WTC11 (cell line): Measurements from ENCODE around the gene TASP1. TPM values are rescaled to one million over a fixed set of nuclear protein-coding genes. Genes with fewer than 3 reads are reported as not detected.
A peak's percentile ranks its signal among the peaks of the same experiment; 100 is the strongest.

Experiments
- ATAC-seq: fragments of 200-7000 bp; cut with Tn5 transposase; 2 replicates; pipeline ENCODE4 v1.10.0; 2021; ENCODE audit warnings: mild to moderate bottlenecking, moderate library complexity
- CTCF ChIA-PET: fragments of 300-600 bp; sonication (Branson Sonifier 250); formaldehyde crosslinking; loops from one replicate; lab custom pipeline; 2021; ENCODE audit warnings: antibody characterized with exemption; lab: Charles Lee
- POLR2A ChIA-PET: fragments of 350-600 bp; sonication (Branson Sonifier 250); formaldehyde crosslinking; loops from one replicate; lab custom pipeline; 2021; ENCODE audit warnings: antibody characterized with exemption; lab: Charles Lee
- DNase-seq: peaks from one replicate; pipeline ENCODE4 v3.0.0; 2021; ENCODE audit warnings: low spot score
- H3K27ac Mint-ChIP-seq: 2 replicates; pipeline ENCODE4 v1.8.0; 2021; ENCODE audit warnings: mixed read lengths
- H3K27me3 Mint-ChIP-seq: 2 replicates; pipeline ENCODE4 v1.8.0; 2021; ENCODE audit warnings: low read depth, mild to moderate bottlenecking, moderate library complexity, mixed read lengths
- H3K36me3 Mint-ChIP-seq: 2 replicates; pipeline ENCODE4 v1.8.0; 2021; ENCODE audit warnings: mixed read lengths
- H3K4me1 Mint-ChIP-seq: 2 replicates; pipeline ENCODE4 v1.8.0; 2022; ENCODE audit warnings: mixed read lengths
- H3K4me3 Mint-ChIP-seq: 2 replicates; pipeline ENCODE4 v1.8.0; 2021; ENCODE audit warnings: mild to moderate bottlenecking, moderate library complexity, mixed read lengths
- H3K9me3 Mint-ChIP-seq: 2 replicates; pipeline ENCODE4 v1.8.0; 2021; ENCODE audit warnings: mixed read lengths
- ARID4B ChIP-seq: sonication (generic); formaldehyde crosslinking; IDR thresholded peaks from 2 replicates; pipeline ENCODE4 v1.8.0; 2023; ENCODE audit warnings: missing genetic modification reagents, mild to moderate bottlenecking, borderline replicate concordance
- CREB1 ChIP-seq: sonication (generic); formaldehyde crosslinking; IDR thresholded peaks from 2 replicates; pipeline ENCODE4 v1.8.0; 2023; ENCODE audit warnings: mild to moderate bottlenecking, missing genetic modification reagents
- CREM ChIP-seq: sonication (generic); formaldehyde crosslinking; IDR thresholded peaks from 2 replicates; pipeline ENCODE4 v1.8.1; 2022; ENCODE audit warnings: mild to moderate bottlenecking, missing genetic modification reagents, moderate library complexity
- EMX1 ChIP-seq: fragments of 250-450 bp; sonication (Bioruptor Pico); IDR thresholded peaks from 2 replicates; pipeline ENCODE4 v1.8.0; 2021; ENCODE audit warnings: mild to moderate bottlenecking
- ESRRA ChIP-seq: sonication (generic); formaldehyde crosslinking; IDR thresholded peaks from 2 replicates; pipeline ENCODE4 v1.8.1; 2022; ENCODE audit warnings: mild to moderate bottlenecking, missing genetic modification reagents, borderline replicate concordance
- FOXJ3 ChIP-seq: sonication (generic); formaldehyde crosslinking; IDR thresholded peaks from 2 replicates; pipeline ENCODE4 v1.9.0; 2021; ENCODE audit warnings: missing genetic modification reagents, mild to moderate bottlenecking, borderline replicate concordance
- FOXP1 ChIP-seq: sonication (generic); formaldehyde crosslinking; IDR thresholded peaks from 2 replicates; pipeline ENCODE4 v1.8.0; 2022; ENCODE audit warnings: missing genetic modification reagents, mild to moderate bottlenecking, moderate library complexity, borderline replicate concordance
- GTF2I ChIP-seq: fragments of 250-450 bp; sonication (Bioruptor Pico); conservative IDR thresholded peaks from 2 replicates; pipeline ENCODE4 v1.4.0; 2021; ENCODE audit warnings: mild to moderate bottlenecking
- JAZF1 ChIP-seq: fragments of 250-450 bp; sonication (Bioruptor Pico); IDR thresholded peaks from 2 replicates; pipeline ENCODE4 v1.9.0; 2021; ENCODE audit warnings: moderate library complexity, mild to moderate bottlenecking, inconsistent platforms
- MYBL2 ChIP-seq: sonication (generic); formaldehyde crosslinking; IDR thresholded peaks from 2 replicates; pipeline ENCODE4 v1.8.1; 2023; ENCODE audit warnings: mild to moderate bottlenecking, moderate library complexity, missing genetic modification reagents
- NFE2L1 ChIP-seq: sonication (generic); formaldehyde crosslinking; IDR thresholded peaks from 2 replicates; pipeline ENCODE4 v1.8.1; 2023; ENCODE audit warnings: missing genetic modification reagents
- NR1H2 ChIP-seq: sonication (generic); formaldehyde crosslinking; IDR thresholded peaks from 2 replicates; pipeline ENCODE4 v1.9.0; 2021; ENCODE audit warnings: mild to moderate bottlenecking, moderate library complexity, missing genetic modification reagents
- NR2C2 ChIP-seq: sonication (generic); formaldehyde crosslinking; IDR thresholded peaks from 2 replicates; pipeline ENCODE4 v1.8.0; 2022; ENCODE audit warnings: mild to moderate bottlenecking, missing genetic modification reagents
- PRRX2 ChIP-seq: fragments of 250-450 bp; sonication (Bioruptor Pico); IDR thresholded peaks from 2 replicates; pipeline ENCODE4 v1.8.0; 2021; ENCODE audit warnings: mild to moderate bottlenecking
- SOX15 ChIP-seq: fragments of 250-450 bp; sonication (Bioruptor Pico); IDR thresholded peaks from 2 replicates; pipeline ENCODE4 v1.9.0; 2021; ENCODE audit warnings: mild to moderate bottlenecking
- TCF7 ChIP-seq: sonication (generic); formaldehyde crosslinking; IDR thresholded peaks from 2 replicates; pipeline ENCODE4 v1.8.0; 2022; ENCODE audit warnings: mild to moderate bottlenecking, low read depth, missing genetic modification reagents, moderate library complexity
- TEAD4 ChIP-seq: sonication (generic); formaldehyde crosslinking; IDR thresholded peaks from 2 replicates; pipeline ENCODE4 v1.8.0; 2022; ENCODE audit warnings: mild to moderate bottlenecking, missing genetic modification reagents
- ZBTB21 ChIP-seq: sonication (generic); formaldehyde crosslinking; IDR thresholded peaks from 2 replicates; pipeline ENCODE4 v1.8.1; 2023; ENCODE audit warnings: mild to moderate bottlenecking, missing genetic modification reagents, borderline replicate concordance
- ZNF121 ChIP-seq: sonication (generic); formaldehyde crosslinking; IDR thresholded peaks from 2 replicates; pipeline ENCODE4 v1.8.0; 2023; ENCODE audit warnings: missing genetic modification reagents
- ZNF423 ChIP-seq: fragments of 250-450 bp; sonication (Bioruptor Pico); IDR thresholded peaks from 2 replicates; pipeline ENCODE4 v2.1.2; 2022; ENCODE audit warnings: mild to moderate bottlenecking, moderate library complexity
- ZNF512 ChIP-seq: sonication (generic); formaldehyde crosslinking; IDR thresholded peaks from 2 replicates; pipeline ENCODE4 v1.8.1; 2022; ENCODE audit warnings: missing genetic modification reagents, borderline replicate concordance
- total RNA-seq: library from RNA; stranded (reverse); gene quantifications from 3 replicates; pipeline ENCODE4 v1.2.3, GENCODE V29; 2021
- TF ChIP-seq, protein P1 (sequence below): sonication (generic); formaldehyde crosslinking; IDR thresholded peaks from 2 replicates; pipeline ENCODE4 v1.8.0; 2023; ENCODE audit warnings: missing genetic modification reagents
- TF ChIP-seq, protein P2 (sequence below): fragments of 250-450 bp; sonication (Bioruptor Pico); IDR thresholded peaks from 2 replicates; pipeline ENCODE4 v1.8.0; 2021; ENCODE audit warnings: mild to moderate bottlenecking
- TF ChIP-seq, protein P3 (sequence below): sonication (generic); formaldehyde crosslinking; IDR thresholded peaks from 2 replicates; pipeline ENCODE4 v1.8.0; 2022; ENCODE audit warnings: mild to moderate bottlenecking, missing genetic modification reagents

TASP1 gene
- total RNA-seq, 1 experiment from 2014 or later: 12.4 TPM

- CTCF ChIA-PET: interaction anchor here (0.9 to 1.4 kb wide), 2 partner anchors 12 to 209 kb away, joined by 3 to 5 read pairs; no protein-coding TSS in a partner anchor
- peaks cover 10% of the 10 kb centered on the region for H3K4me1 Mint-ChIP-seq
- DNase-seq (no peak), ATAC-seq (no peak)
- peak overlapping the region; percentile 87; the same call in 1 of the 2 replicates for H3K27ac Mint-ChIP-seq
- no peaks in the 10 kb centered on the region for H3K36me3 Mint-ChIP-seq
- no peaks in the 10 kb centered on the region for H3K27me3 Mint-ChIP-seq
- no peak overlapping the region for H3K4me3 Mint-ChIP-seq
- POLR2A ChIA-PET: no interaction called here
- TF ChIP-seq FOXJ3 (CRISPR knock-in tag): no peak
- TF ChIP-seq CREB1 (CRISPR knock-in tag): no peak
- no peak for TF ChIP-seq SOX15 (CRISPR knock-in tag)
- no peak for TF ChIP-seq CREM (CRISPR knock-in tag)
- no peak for TF ChIP-seq NR2C2 (CRISPR knock-in tag)
- TF ChIP-seq PRRX2 (CRISPR knock-in tag): no peak
- TF ChIP-seq, protein P1, sequence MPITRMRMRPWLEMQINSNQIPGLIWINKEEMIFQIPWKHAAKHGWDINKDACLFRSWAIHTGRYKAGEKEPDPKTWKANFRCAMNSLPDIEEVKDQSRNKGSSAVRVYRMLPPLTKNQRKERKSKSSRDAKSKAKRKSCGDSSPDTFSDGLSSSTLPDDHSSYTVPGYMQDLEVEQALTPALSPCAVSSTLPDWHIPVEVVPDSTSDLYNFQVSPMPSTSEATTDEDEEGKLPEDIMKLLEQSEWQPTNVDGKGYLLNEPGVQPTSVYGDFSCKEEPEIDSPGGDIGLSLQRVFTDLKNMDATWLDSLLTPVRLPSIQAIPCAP (CRISPR knock-in tag): no peak
- TF ChIP-seq, protein P2, sequence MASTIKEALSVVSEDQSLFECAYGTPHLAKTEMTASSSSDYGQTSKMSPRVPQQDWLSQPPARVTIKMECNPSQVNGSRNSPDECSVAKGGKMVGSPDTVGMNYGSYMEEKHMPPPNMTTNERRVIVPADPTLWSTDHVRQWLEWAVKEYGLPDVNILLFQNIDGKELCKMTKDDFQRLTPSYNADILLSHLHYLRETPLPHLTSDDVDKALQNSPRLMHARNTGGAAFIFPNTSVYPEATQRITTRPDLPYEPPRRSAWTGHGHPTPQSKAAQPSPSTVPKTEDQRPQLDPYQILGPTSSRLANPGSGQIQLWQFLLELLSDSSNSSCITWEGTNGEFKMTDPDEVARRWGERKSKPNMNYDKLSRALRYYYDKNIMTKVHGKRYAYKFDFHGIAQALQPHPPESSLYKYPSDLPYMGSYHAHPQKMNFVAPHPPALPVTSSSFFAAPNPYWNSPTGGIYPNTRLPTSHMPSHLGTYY (CRISPR knock-in tag): no peak
- no peak for TF ChIP-seq ESRRA (CRISPR knock-in tag)
- no peak for TF ChIP-seq JAZF1 (CRISPR knock-in tag)
- no peak for TF ChIP-seq TCF7 (CRISPR knock-in tag)
- TF ChIP-seq ZNF512 (CRISPR knock-in tag): no peak
- no peak for TF ChIP-seq NFE2L1 (CRISPR knock-in tag)
- no peak for TF ChIP-seq ZNF121 (CRISPR knock-in tag)
- no peak for TF ChIP-seq NR1H2 (CRISPR knock-in tag)
- no peaks in the 10 kb centered on the region for H3K9me3 Mint-ChIP-seq
Measured at GRCh38 chr20:13533946-13534345, 104.8 kb downstream of the TASP1 start.

DNA sequence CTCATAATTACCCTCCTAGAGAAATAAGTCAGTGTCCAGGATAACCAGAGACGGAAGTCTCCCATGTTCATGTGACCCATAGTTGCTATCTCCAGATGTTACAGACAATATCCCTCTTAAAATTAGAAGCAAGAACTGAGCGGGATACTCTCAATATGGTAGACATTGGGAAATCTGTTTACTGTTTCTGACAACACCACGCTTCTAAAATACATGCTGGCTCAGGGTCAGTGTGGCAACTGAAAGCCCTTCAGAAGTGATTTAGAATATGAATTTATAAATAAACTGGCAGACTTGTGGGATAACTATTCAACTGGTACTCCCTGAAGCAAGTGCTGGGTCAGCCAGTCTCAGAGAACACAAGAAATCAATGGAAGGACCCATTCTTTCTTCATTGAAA lies 108.6 kb downstream of the TASP1 start:
- ChIA-PET POLR2A (no interaction called here), CTCF (interaction anchor here (1.9 kb wide), 1 partner anchor 17 kb away, joined by 6 read pairs; no protein-coding TSS in a partner anchor)
- no peaks in the 10 kb centered on the region for H3K27me3 Mint-ChIP-seq
- no peaks in the 10 kb centered on the region for H3K4me1 Mint-ChIP-seq
- 0 out of 2 replicates have a peak overlapping the region, but pooled peaks have one; percentile 5 for H3K27ac Mint-ChIP-seq
- H3K4me3 Mint-ChIP-seq: no peak overlapping the region
- DNase-seq (no peak), ATAC-seq (no peak)
- peaks cover 11% of the 10 kb centered on the region for H3K36me3 Mint-ChIP-seq
- H3K9me3 Mint-ChIP-seq: no peaks in the 10 kb centered on the region
- TF ChIP-seq, protein P3, sequence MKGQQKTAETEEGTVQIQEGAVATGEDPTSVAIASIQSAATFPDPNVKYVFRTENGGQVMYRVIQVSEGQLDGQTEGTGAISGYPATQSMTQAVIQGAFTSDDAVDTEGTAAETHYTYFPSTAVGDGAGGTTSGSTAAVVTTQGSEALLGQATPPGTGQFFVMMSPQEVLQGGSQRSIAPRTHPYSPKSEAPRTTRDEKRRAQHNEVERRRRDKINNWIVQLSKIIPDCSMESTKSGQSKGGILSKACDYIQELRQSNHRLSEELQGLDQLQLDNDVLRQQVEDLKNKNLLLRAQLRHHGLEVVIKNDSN: no peak
- no peak for TF ChIP-seq CREM (CRISPR knock-in tag)
- no peak for TF ChIP-seq JAZF1 (CRISPR knock-in tag)
- TF ChIP-seq GTF2I: no peak
- TF ChIP-seq, protein P2 (CRISPR knock-in tag): no peak
- TF ChIP-seq ZBTB21: no peak
- no peak for TF ChIP-seq EMX1
- TF ChIP-seq FOXP1: no peak
- no peak for TF ChIP-seq NR2C2 (CRISPR knock-in tag)
- no peak for TF ChIP-seq ZNF121 (CRISPR knock-in tag)
- TF ChIP-seq ZNF423 (CRISPR knock-in tag): no peak
- no peak for TF ChIP-seq ESRRA (CRISPR knock-in tag)
- TF ChIP-seq MYBL2 (CRISPR knock-in tag): no peak
- TF ChIP-seq CREB1 (CRISPR knock-in tag): no peak
- no peak for TF ChIP-seq ARID4B (CRISPR knock-in tag)
- TF ChIP-seq TEAD4 (CRISPR knock-in tag): no peak
- TF ChIP-seq, protein P1 (CRISPR knock-in tag): no peak
